Dermis blood vessel endothelial cell (primary cell): ENCODE data around the gene LUC7L2. TPM values are rescaled to one million over a fixed set of nuclear protein-coding genes. Genes with fewer than 3 reads are reported as not detected.
"Not testable (repeated sequence)": the region's sequence is repeated elsewhere in the genome, so short reads cannot be mapped to it uniquely, and the experiment has no call there.

Source experiments
- DNase-seq: peaks from one replicate; pipeline ENCODE4 v3.0.0; 2010
- total RNA-seq: library from RNA; depleted of rRNA; stranded (reverse); fragments of >200 nt; gene quantifications from 2 replicates; pipeline ENCODE4 v1.2.3, GENCODE V29; 2014

LUC7L2 gene
- total RNA-seq, 1 donor from 2014 or later = 38.8 TPM

- not testable (repeated sequence) for DNase-seq
Measured at GRCh38 chr7:139357729-139358506, 1.8 kb upstream of the LUC7L2 start.

GRCh38 chr7:139358541-139359365 lies 941 bp upstream of the LUC7L2 start:
- peak; percentile 61 for DNase-seq

GRCh38 chr7:139360210-139360947 lies 685 bp downstream of the LUC7L2 start:
- DNase-seq = peak; percentile 97

GRCh38 chr7:139360948-139361307 lies 1.2 kb downstream of the LUC7L2 start:
- no peak for DNase-seq

- DNase-seq = peak; percentile 5
Measured at GRCh38 chr7:139361523-139361922, 1.8 kb downstream of the LUC7L2 start.

- peak; percentile 10 for DNase-seq
Measured at GRCh38 chr7:139362302-139362701, 2.6 kb downstream of the LUC7L2 start.

- no peak for DNase-seq
Measured at GRCh38 chr7:139362981-139363380, 3.3 kb downstream of the LUC7L2 start.

GRCh38 chr7:139365336-139365735 lies 5.6 kb downstream of the LUC7L2 start:
- no peak for DNase-seq

GRCh38 chr7:139366400-139366799 lies 6.7 kb downstream of the LUC7L2 start:
- DNase-seq = no peak

- DNase-seq = no peak
Measured at GRCh38 chr7:139367438-139368155, 7.9 kb downstream of the LUC7L2 start.

GRCh38 chr7:139370301-139370942 lies 10.7 kb downstream of the LUC7L2 start:
- no peak for DNase-seq

- no peak for DNase-seq
Measured at GRCh38 chr7:139370943-139371313, 11.2 kb downstream of the LUC7L2 start.

- no peak for DNase-seq
Measured at GRCh38 chr7:139374246-139374645, 14.6 kb downstream of the LUC7L2 start.

GRCh38 chr7:139382439-139382838 lies 22.7 kb downstream of the LUC7L2 start:
- DNase-seq = no peak

GRCh38 chr7:139384611-139385010 lies 24.9 kb downstream of the LUC7L2 start:
- no peak for DNase-seq

- no peak for DNase-seq
Measured at GRCh38 chr7:139387594-139387993, 27.9 kb downstream of the LUC7L2 start.

- no peak for DNase-seq
Measured at GRCh38 chr7:139389091-139389490, 29.4 kb downstream of the LUC7L2 start.

- no peak for DNase-seq
Measured at GRCh38 chr7:139389774-139390173, 30.1 kb downstream of the LUC7L2 start.

- DNase-seq = no peak
Measured at GRCh38 chr7:139393621-139394211, 34.0 kb downstream of the LUC7L2 start.

- no peak for DNase-seq
Measured at GRCh38 chr7:139394540-139394939, 34.8 kb downstream of the LUC7L2 start.

GRCh38 chr7:139396323-139396951 lies 36.7 kb downstream of the LUC7L2 start:
- no peak for DNase-seq
